ENCODE measurements around the gene FAM72B. TPM values are rescaled to one million over a fixed set of nuclear protein-coding genes. Genes with fewer than 3 reads are reported as not detected.
A peak's percentile ranks its signal among the peaks of the same experiment; 100 is the strongest.
"Not testable (repeated sequence)": the region's sequence is repeated elsewhere in the genome, so short reads cannot be mapped to it uniquely, and the experiment has no call there.

Gene FAM72B
- total RNA-seq: 0.83 TPM
- long read RNA-seq, partial matches to known transcripts: 0 of 2 reads
- long read RNA-seq, other reads (novel, unspliced or antisense): 1 of 2 reads

- H3K36me3 ChIP-seq; H3K4me1 ChIP-seq; intact Hi-C loops (cut with DNase I); H3K27me3 ChIP-seq (ENCODE audit: low read depth); H3K9me3 ChIP-seq: not testable (repeated sequence)
- peak; percentile 91 to 95 for ATAC-seq
- H3K27ac ChIP-seq: peak within 1 kb of the TSS; percentile 67
- H3K4me3 ChIP-seq: peak within 1 kb of the TSS; percentile 51
- DNase-seq: peak; percentile 93
These were observed at the start of gene FAM72B, which contains the start of gene SRGAP2C for GRCh38 chr1:121184290-121185127. FAM72B (minus strand) TSS chr1:121184340; CDS start chr1:121183489, 851 bp downstream. SRGAP2C (plus strand) TSS chr1:121184975; CDS start chr1:121187447, 2,472 bp downstream.

GRCh38 chr1:121232445-121233125, 48.4 kb upstream of the FAM72B start:
- H3K27ac ChIP-seq; intact Hi-C loops (cut with DNase I); H3K36me3 ChIP-seq; H3K4me1 ChIP-seq; DNase-seq; H3K27me3 ChIP-seq (ENCODE audit: low read depth); H3K9me3 ChIP-seq; ATAC-seq; H3K4me3 ChIP-seq: not testable (repeated sequence)

GRCh38 chr1:121230636-121231035, 46.5 kb upstream of the FAM72B start:
- H3K27me3 ChIP-seq (ENCODE audit: low read depth); H3K9me3 ChIP-seq; H3K4me3 ChIP-seq; H3K27ac ChIP-seq; H3K36me3 ChIP-seq; ATAC-seq; H3K4me1 ChIP-seq; intact Hi-C loops (cut with DNase I); DNase-seq: not testable (repeated sequence)

GRCh38 chr1:121227544-121228330, 43.6 kb upstream of the FAM72B start:
- DNase-seq; intact Hi-C loops (cut with DNase I): not testable (repeated sequence)

GRCh38 chr1:121226925-121227324, 42.8 kb upstream of the FAM72B start:
- H3K4me3 ChIP-seq; DNase-seq; H3K27ac ChIP-seq; H3K9me3 ChIP-seq; H3K4me1 ChIP-seq; ATAC-seq; H3K36me3 ChIP-seq; intact Hi-C loops (cut with DNase I); H3K27me3 ChIP-seq (ENCODE audit: low read depth): not testable (repeated sequence)

More at GRCh38 chr1:121227544-121228330, 43.6 kb upstream of the FAM72B start:
- H3K9me3 ChIP-seq; H3K4me1 ChIP-seq; H3K36me3 ChIP-seq; H3K27ac ChIP-seq; ATAC-seq; H3K27me3 ChIP-seq (ENCODE audit: low read depth); H3K4me3 ChIP-seq: not testable (repeated sequence)

- H3K27ac ChIP-seq; ATAC-seq; H3K9me3 ChIP-seq; H3K4me1 ChIP-seq; H3K36me3 ChIP-seq; H3K27me3 ChIP-seq (ENCODE audit: low read depth); DNase-seq; H3K4me3 ChIP-seq; intact Hi-C loops (cut with DNase I): not testable (repeated sequence)
These were observed 42.3 kb upstream of the FAM72B start for GRCh38 chr1:121226295-121226904.

GRCh38 chr1:121224714-121225113, 40.6 kb upstream of the FAM72B start:
- H3K36me3 ChIP-seq; H3K27ac ChIP-seq; H3K4me1 ChIP-seq; DNase-seq; intact Hi-C loops (cut with DNase I); H3K9me3 ChIP-seq; H3K27me3 ChIP-seq (ENCODE audit: low read depth); H3K4me3 ChIP-seq: not testable (repeated sequence)
- ATAC-seq: peak; percentile 91 to 94

- DNase-seq; H3K36me3 ChIP-seq; ATAC-seq; H3K4me3 ChIP-seq; H3K27me3 ChIP-seq (ENCODE audit: low read depth); intact Hi-C loops (cut with DNase I); H3K4me1 ChIP-seq; H3K9me3 ChIP-seq; H3K27ac ChIP-seq: not testable (repeated sequence)
These were observed 37.6 kb upstream of the FAM72B start for GRCh38 chr1:121221770-121222169.

- H3K36me3 ChIP-seq; ATAC-seq; H3K27ac ChIP-seq; H3K9me3 ChIP-seq; H3K4me3 ChIP-seq; DNase-seq; H3K27me3 ChIP-seq (ENCODE audit: low read depth); H3K4me1 ChIP-seq; intact Hi-C loops (cut with DNase I): not testable (repeated sequence)
These were observed 32.5 kb upstream of the FAM72B start for GRCh38 chr1:121216676-121217075.

GRCh38 chr1:121215699-121216417, 31.7 kb upstream of the FAM72B start:
- H3K9me3 ChIP-seq; H3K27me3 ChIP-seq (ENCODE audit: low read depth); ATAC-seq; H3K27ac ChIP-seq; H3K4me1 ChIP-seq; intact Hi-C loops (cut with DNase I); H3K36me3 ChIP-seq; H3K4me3 ChIP-seq; DNase-seq: not testable (repeated sequence)

GRCh38 chr1:121214544-121215156, 30.5 kb upstream of the FAM72B start:
- DNase-seq; H3K4me1 ChIP-seq; H3K9me3 ChIP-seq; intact Hi-C loops (cut with DNase I); H3K36me3 ChIP-seq; H3K27me3 ChIP-seq (ENCODE audit: low read depth); H3K27ac ChIP-seq; H3K4me3 ChIP-seq: not testable (repeated sequence)
- ATAC-seq: peak; percentile 45 to 49

GRCh38 chr1:121213491-121213890, 29.4 kb upstream of the FAM72B start:
- H3K27me3 ChIP-seq (ENCODE audit: low read depth); H3K36me3 ChIP-seq; H3K4me1 ChIP-seq; H3K27ac ChIP-seq; H3K9me3 ChIP-seq; DNase-seq; intact Hi-C loops (cut with DNase I); H3K4me3 ChIP-seq: not testable (repeated sequence)
- peak in 1 of 2 donors; percentile 66 for ATAC-seq
